Sigmoid colon (tissue), 7 donors: ENCODE measurements around the gene RNASEH1. TPM values are rescaled to one million over a fixed set of nuclear protein-coding genes. Genes with fewer than 3 reads are reported as not detected.

Source experiments
- DNase-seq: peaks from one replicate; pipeline ENCODE4 v3.0.0-alpha.2; 2019
- H3K27ac ChIP-seq, 4 donors: fragments of 200-600 bp; sonication (generic); one replicate each; pipeline ENCODE4 v1.5.1; 2016 to 2019; ENCODE audit warnings: mild to moderate bottlenecking in 1 of 4
- H3K27me3 ChIP-seq, 3 donors: fragments of 200-600 bp; sonication (generic); one replicate each; pipeline ENCODE4 v1.5.1; 2019; ENCODE audit warnings: mild to moderate bottlenecking in 1 of 3
- H3K36me3 ChIP-seq, 4 donors: fragments of 200-600 bp; sonication (generic); one replicate each; pipeline ENCODE4 v1.5.1; 2016 to 2019
- H3K4me1 ChIP-seq, 4 donors: fragments of 200-600 bp; sonication (generic); one replicate each; pipeline ENCODE4 v1.5.1; 2017 to 2019
- H3K4me3 ChIP-seq, 4 donors: fragments of 200-600 bp; sonication (generic); one replicate each; pipeline ENCODE4 v1.5.1; 2017 to 2019; ENCODE audit warnings: mild to moderate bottlenecking in 2 of 4, moderate library complexity in 1 of 4
- H3K9me3 ChIP-seq, 4 donors: fragments of 200-600 bp in 3 of 4; sonication (generic) in 3 of 4; one replicate each; pipeline versions ENCODE4 v1.5.1 to v1.6.1; 2013 to 2019
- CTCF ChIP-seq, 4 experiments: fragments of 450-650 bp in 3 of 4; fragments of 200-600 bp in 1 of 4; IDR thresholded peaks; one replicate each; pipeline ENCODE4 v1.5.1; 2016 to 2019; ENCODE audit warnings: antibody characterized with exemption in 4 of 4, mild to moderate bottlenecking in 3 of 4, moderate library complexity in 2 of 4
- EP300 ChIP-seq, 4 donors: sonication (generic); formaldehyde crosslinking; IDR thresholded peaks; one replicate each; pipeline ENCODE4 v1.6.1; 2017; ENCODE audit warnings: antibody characterized with exemption in 4 of 4
- POLR2A ChIP-seq, 2 donors: fragments of 450-650 bp; IDR thresholded peaks; one replicate each; pipeline ENCODE4 v1.6.1; 2016; ENCODE audit warnings: antibody characterized with exemption in 2 of 2, mild to moderate bottlenecking in 2 of 2, moderate library complexity in 2 of 2
- POLR2AphosphoS5 ChIP-seq, 4 donors: sonication (generic); formaldehyde crosslinking; IDR thresholded peaks; one replicate each; pipeline ENCODE4 v1.6.1; 2017; ENCODE audit warnings: antibody characterized with exemption in 4 of 4
- WGBS, 2 donors: extraction: QIAGEN DNeasy Blood & Tissue Kit; methylation state at CpG; one replicate each; pipeline ENCODE4 v1.1.7; 2013; 5-methylcytosine and 5-hydroxymethylcytosine counted together
- intact Hi-C: fragments of 100-400 bp; cut with DNase I; formaldehyde crosslinking; loops from one replicate; pipeline ENCODE4 v1.15.1; 2023
- polyA plus RNA-seq, 3 donors: library from polyadenylated mRNA; stranded (reverse); fragments of 200-250 nt; gene quantifications; one replicate each; pipeline ENCODE4 v1.2.3, GENCODE V29; 2013
- total RNA-seq, 4 donors: library from RNA; depleted of rRNA; stranded (reverse); fragments of >200 nt; gene quantifications; one replicate each; pipeline ENCODE4 v1.1.0, GENCODE V29; 2016
- donor health status: healthy with polysubstance abuse.
- donor health status: Bipolar disorder and iron deficiency.
- donor health status: healthy.

RNASEH1 gene
- total and polyA plus RNA-seq, 7 donors, result 10.4 to 28.4 (median 20.5) TPM

- Histone ChIP-seq H3K4me3 (no peak overlapping the region), H3K4me1 (peaks cover 0 to 15% (median 15%) of the 10 kb centered on the region in 4 donors), H3K27me3 (no peaks in the 10 kb centered on the region), H3K27ac (no peak overlapping the region), H3K36me3 (peaks cover 5 to 75% (median 38%) of the 10 kb centered on the region in 4 donors), H3K9me3 (no peaks in the 10 kb centered on the region)
- intact Hi-C loops, result loop anchor here (2.0 kb wide), 1 partner anchor 17 kb away; no protein-coding TSS in a partner anchor
- 90 to 93% methylated on average over 10 of the region's 10 CpGs for WGBS, 2 donors
- DNase-seq, result no peak
- no peak for TF ChIP-seq POLR2AphosphoS5 (IDR thresholded peaks at IDR 0.05)
- TF ChIP-seq POLR2A (IDR thresholded peaks at IDR 0.05), result no peak
- TF ChIP-seq CTCF (IDR thresholded peaks at IDR 0.05), result no peak
- no peak for TF ChIP-seq EP300 (IDR thresholded peaks at IDR 0.05)
These were observed 4.2 kb downstream of the RNASEH1 start for GRCh38 chr2:3553946-3554345.

- intact Hi-C loops, result no loop called here
- no peaks in the 10 kb centered on the region for H3K9me3 ChIP-seq
- WGBS, 2 donors, result 95 to 99% methylated on average over 2 of the region's 2 CpGs
- no peak overlapping the region for H3K4me3 ChIP-seq
- H3K36me3 ChIP-seq, result peaks cover 30 to 98% (median 61%) of the 10 kb centered on the region in 4 donors
- TF ChIP-seq EP300 (IDR thresholded peaks at IDR 0.05), result no peak
- TF ChIP-seq CTCF (IDR thresholded peaks at IDR 0.05), result no peak
- TF ChIP-seq POLR2A (IDR thresholded peaks at IDR 0.05), result no peak
- no peak for TF ChIP-seq POLR2AphosphoS5 (IDR thresholded peaks at IDR 0.05)
- no peaks in the 10 kb centered on the region for H3K4me1 ChIP-seq
- H3K27ac ChIP-seq, result no peak overlapping the region
- no peak for DNase-seq
- H3K27me3 ChIP-seq, result no peaks in the 10 kb centered on the region
These were observed 10.2 kb downstream of the RNASEH1 start for GRCh38 chr2:3547915-3548314.

- peaks cover 30 to 98% (median 50%) of the 10 kb centered on the region in 4 donors for H3K36me3 ChIP-seq
These were observed 12.2 kb downstream of the RNASEH1 start for GRCh38 chr2:3545788-3546478.

GRCh38 chr2:3543023-3543683 lies 15.0 kb downstream of the RNASEH1 start:
- peak; percentile 0 for DNase-seq
- WGBS, 2 donors, result 84 to 89% methylated on average over 6 of the region's 6 CpGs
- peaks cover 25 to 86% (median 32%) of the 10 kb centered on the region in 4 donors for H3K36me3 ChIP-seq
- no peak overlapping the region for H3K4me3 ChIP-seq
- intact Hi-C loops, result no loop called here
- no peak overlapping the region for H3K27ac ChIP-seq
- no peaks in the 10 kb centered on the region for H3K4me1 ChIP-seq
- H3K27me3 ChIP-seq, result no peaks in the 10 kb centered on the region
- H3K9me3 ChIP-seq, result no peaks in the 10 kb centered on the region
- TF ChIP-seq CTCF (IDR thresholded peaks at IDR 0.05), result no peak
- no peak for TF ChIP-seq EP300 (IDR thresholded peaks at IDR 0.05)
- TF ChIP-seq POLR2A (IDR thresholded peaks at IDR 0.05), result no peak
- TF ChIP-seq POLR2AphosphoS5 (IDR thresholded peaks at IDR 0.05), result no peak

More at GRCh38 chr2:3545788-3546478, 12.2 kb downstream of the RNASEH1 start:
- H3K27me3 ChIP-seq, result no peaks in the 10 kb centered on the region
- H3K27ac ChIP-seq, result peak overlapping the region in 2 of 4 donors; percentile 14 to 55
- intact Hi-C loops, result no loop called here
- no peak overlapping the region for H3K4me3 ChIP-seq
- DNase-seq, result no peak
- 83 to 85% methylated on average over 10 of the region's 10 CpGs for WGBS, 2 donors
- H3K9me3 ChIP-seq, result no peaks in the 10 kb centered on the region
- H3K4me1 ChIP-seq, result no peaks in the 10 kb centered on the region
- TF ChIP-seq POLR2AphosphoS5 (IDR thresholded peaks at IDR 0.05) (peak in 2 of 4 donors; percentile 30 to 67), CTCF (IDR thresholded peaks at IDR 0.05) (no peak), EP300 (IDR thresholded peaks at IDR 0.05) (peak in 1 of 4 donors; percentile 37), POLR2A (IDR thresholded peaks at IDR 0.05) (no peak)
